ENCODE results near the gene LRRC75A.
"Not testable (repeated sequence)": the region's sequence is repeated elsewhere in the genome, so short reads cannot be mapped to it uniquely, and the experiment has no call there.

LRRC75A gene

GRCh38 chr17:16450028-16450427, 42.0 kb downstream of the LRRC75A start:
- no peak for DNase-seq (ENCODE audit: low read depth)

GRCh38 chr17:16449121-16449570, 42.8 kb downstream of the LRRC75A start:
- no peak for DNase-seq (ENCODE audit: low read depth)

- DNase-seq (ENCODE audit: low read depth): no peak
These were observed 43.5 kb downstream of the LRRC75A start for GRCh38 chr17:16448490-16448889.

GRCh38 chr17:16447676-16448075, 44.3 kb downstream of the LRRC75A start:
- DNase-seq (ENCODE audit: low read depth): no peak

GRCh38 chr17:16446338-16446983, 45.5 kb downstream of the LRRC75A start:
- no peak for DNase-seq (ENCODE audit: low read depth)

- DNase-seq (ENCODE audit: low read depth): no peak
These were observed 47.6 kb downstream of the LRRC75A start for GRCh38 chr17:16444258-16444886.

GRCh38 chr17:16443511-16444257, 48.3 kb downstream of the LRRC75A start:
- DNase-seq (ENCODE audit: low read depth): no peak

- DNase-seq (ENCODE audit: low read depth): no peak
These were observed 49.1 kb downstream of the LRRC75A start for GRCh38 chr17:16442594-16443510.

GRCh38 chr17:16442141-16442540, 49.9 kb downstream of the LRRC75A start:
- no peak for DNase-seq (ENCODE audit: low read depth)

GRCh38 chr17:16440901-16441629, 50.9 kb downstream of the LRRC75A start:
- no peak for DNase-seq (ENCODE audit: low read depth)

- DNase-seq (ENCODE audit: low read depth): not testable (repeated sequence)
These were observed 51.6 kb downstream of the LRRC75A start for GRCh38 chr17:16440354-16440753.

GRCh38 chr17:16439811-16440351, 52.1 kb downstream of the LRRC75A start:
- no peak for DNase-seq (ENCODE audit: low read depth)

GRCh38 chr17:16439303-16439791, 52.6 kb downstream of the LRRC75A start:
- no peak for DNase-seq (ENCODE audit: low read depth)

GRCh38 chr17:16438557-16439302, 53.3 kb downstream of the LRRC75A start:
- peak; percentile 90 for DNase-seq (ENCODE audit: low read depth)

GRCh38 chr17:16438173-16438556, 53.8 kb downstream of the LRRC75A start:
- DNase-seq (ENCODE audit: low read depth): no peak

- DNase-seq (ENCODE audit: low read depth): no peak
These were observed 54.9 kb downstream of the LRRC75A start for GRCh38 chr17:16437083-16437482.

- DNase-seq (ENCODE audit: low read depth): no peak
These were observed 55.8 kb downstream of the LRRC75A start for GRCh38 chr17:16435925-16436886.

GRCh38 chr17:16434662-16435061, 57.3 kb downstream of the LRRC75A start:
- DNase-seq (ENCODE audit: low read depth): no peak

- DNase-seq (ENCODE audit: low read depth): no peak
These were observed 58.5 kb downstream of the LRRC75A start for GRCh38 chr17:16433514-16433913.
